HG02571 (cell line): ENCODE measurements around the gene AGFG2.
A peak's percentile ranks its signal among the peaks of the same experiment; 100 is the strongest.
"Not testable (repeated sequence)": the region's sequence is repeated elsewhere in the genome, so short reads cannot be mapped to it uniquely, and the experiment has no call there.

Experiments used
- ATAC-seq: cut with Tn5 transposase; IDR thresholded peaks from one replicate; pipeline ENCODE4 v1.9.1; 2021; ENCODE audit warnings: mild to moderate bottlenecking, moderate library complexity; ENCODE audit not compliant: unreplicated experiment

The AGFG2 gene

GRCh38 chr7:100519580-100519979, 19.4 kb upstream of the AGFG2 start:
- no peak for ATAC-seq

- no peak for ATAC-seq
Measured at GRCh38 chr7:100520138-100520537, 18.9 kb upstream of the AGFG2 start.

GRCh38 chr7:100521076-100521475, 17.9 kb upstream of the AGFG2 start:
- no peak for ATAC-seq

GRCh38 chr7:100521909-100522593, 17.0 kb upstream of the AGFG2 start:
- ATAC-seq: not testable (repeated sequence)

GRCh38 chr7:100523192-100523591, 15.8 kb upstream of the AGFG2 start:
- ATAC-seq: not testable (repeated sequence)

GRCh38 chr7:100528108-100528866, 10.7 kb upstream of the AGFG2 start:
- ATAC-seq: not testable (repeated sequence)

- no peak for ATAC-seq
Measured at GRCh38 chr7:100532165-100533022, 6.6 kb upstream of the AGFG2 start.

- ATAC-seq: not testable (repeated sequence)
Measured at GRCh38 chr7:100535982-100536381, 3.0 kb upstream of the AGFG2 start.

GRCh38 chr7:100536695-100537094, 2.3 kb upstream of the AGFG2 start:
- not testable (repeated sequence) for ATAC-seq

GRCh38 chr7:100538348-100538653, 702 bp upstream of the AGFG2 start:
- no peak for ATAC-seq

- ATAC-seq: no peak
Measured at GRCh38 chr7:100539436-100540006, 518 bp downstream of the AGFG2 start.

- ATAC-seq: no peak
Measured at GRCh38 chr7:100540073-100540723, 1.2 kb downstream of the AGFG2 start.

GRCh38 chr7:100541309-100541708, 2.3 kb downstream of the AGFG2 start:
- not testable (repeated sequence) for ATAC-seq

GRCh38 chr7:100543586-100543985, 4.6 kb downstream of the AGFG2 start:
- no peak for ATAC-seq

- ATAC-seq: no peak
Measured at GRCh38 chr7:100544386-100544785, 5.4 kb downstream of the AGFG2 start.

GRCh38 chr7:100544967-100545359, 6.0 kb downstream of the AGFG2 start:
- no peak for ATAC-seq

- no peak for ATAC-seq
Measured at GRCh38 chr7:100545360-100546128, 6.5 kb downstream of the AGFG2 start.

- ATAC-seq: peak; percentile 42
Measured at GRCh38 chr7:100546129-100546925, 7.3 kb downstream of the AGFG2 start.
